OCI-LY3 (cell line): ENCODE measurements around the gene TUBA4A.
A peak's percentile ranks its signal among the peaks of the same experiment; 100 is the strongest.

Experiments
- H2AFZ ChIP-seq: fragments of 200-600, 300-600 bp; shearing (Covaris generic); 2 replicates; pipeline ENCODE4 v1.6.0; 2014; ENCODE audit warnings: antibody characterized with exemption, low read depth, low read length
- H3K27ac ChIP-seq: fragments of 200-600, 300-600 bp; sonication (generic); 2 replicates; pipeline ENCODE4 v1.5.1; 2014; ENCODE audit warnings: mild to moderate bottlenecking, low read length, moderate library complexity, mixed read lengths
- H3K27me3 ChIP-seq: fragments of 200-600, 300-600 bp; sonication (generic); 2 replicates; pipeline ENCODE4 v1.6.1; 2014; ENCODE audit warnings: low read depth, low read length, mixed read lengths
- H3K36me3 ChIP-seq: fragments of 200-600, 300-600 bp; sonication (generic); replicated peaks from 2 replicates; pipeline ENCODE3; 2014; ENCODE audit warnings: low read depth, low read length, mixed read lengths
- H3K4me1 ChIP-seq: fragments of 300-600, 200-600 bp; sonication (generic); 2 replicates; pipeline ENCODE4 v1.6.1; 2014; ENCODE audit warnings: low read length, mixed read lengths
- H3K4me2 ChIP-seq: fragments of 200-600, 300-600 bp; sonication (generic); 2 replicates; pipeline ENCODE4 v1.6.1; 2014; ENCODE audit warnings: low read length, mixed read lengths
- H3K4me3 ChIP-seq: fragments of 300-600, 200-600 bp; sonication (generic); 2 replicates; pipeline ENCODE4 v1.5.1; 2014; ENCODE audit warnings: antibody characterized with exemption, mild to moderate bottlenecking, low read length, moderate library complexity
- H3K79me2 ChIP-seq: fragments of 300-600, 200-600 bp; shearing (Covaris generic); 2 replicates; pipeline ENCODE4 v1.6.1; 2014; ENCODE audit warnings: mild to moderate bottlenecking, low read length, mixed read lengths
- H3K9ac ChIP-seq: fragments of 300-600, 200-600 bp; shearing (Covaris generic); 2 replicates; pipeline ENCODE4 v1.6.0; 2014; ENCODE audit warnings: mild to moderate bottlenecking, low read length, moderate library complexity
- H3K9me3 ChIP-seq: fragments of 200-600, 300-600 bp; shearing (Covaris generic); 2 replicates; pipeline ENCODE4 v1.6.1; 2014; ENCODE audit warnings: low read length, mixed read lengths; ENCODE audit not compliant: insufficient read depth
- H4K20me1 ChIP-seq: fragments of 200-600, 300-600 bp; sonication (generic); 2 replicates; pipeline ENCODE4 v1.6.1; 2016; ENCODE audit warnings: low read length, mixed read lengths; ENCODE audit not compliant: insufficient read depth
- EZH2phosphoT487 ChIP-seq: fragments of 200-600 bp; shearing (Covaris generic); IDR thresholded peaks from 2 replicates; pipeline ENCODE4 v1.6.1; 2018; ENCODE audit warnings: antibody characterized with exemption, mixed run types, low read depth
- TF ChIP-seq, protein P1 (sequence below): fragments of 200-600, 300-600 bp; sonication (generic); IDR thresholded peaks from 2 replicates; pipeline ENCODE4 v1.5.1; 2014; ENCODE audit warnings: antibody characterized with exemption, low read length, low read depth

TUBA4A gene

DNA sequence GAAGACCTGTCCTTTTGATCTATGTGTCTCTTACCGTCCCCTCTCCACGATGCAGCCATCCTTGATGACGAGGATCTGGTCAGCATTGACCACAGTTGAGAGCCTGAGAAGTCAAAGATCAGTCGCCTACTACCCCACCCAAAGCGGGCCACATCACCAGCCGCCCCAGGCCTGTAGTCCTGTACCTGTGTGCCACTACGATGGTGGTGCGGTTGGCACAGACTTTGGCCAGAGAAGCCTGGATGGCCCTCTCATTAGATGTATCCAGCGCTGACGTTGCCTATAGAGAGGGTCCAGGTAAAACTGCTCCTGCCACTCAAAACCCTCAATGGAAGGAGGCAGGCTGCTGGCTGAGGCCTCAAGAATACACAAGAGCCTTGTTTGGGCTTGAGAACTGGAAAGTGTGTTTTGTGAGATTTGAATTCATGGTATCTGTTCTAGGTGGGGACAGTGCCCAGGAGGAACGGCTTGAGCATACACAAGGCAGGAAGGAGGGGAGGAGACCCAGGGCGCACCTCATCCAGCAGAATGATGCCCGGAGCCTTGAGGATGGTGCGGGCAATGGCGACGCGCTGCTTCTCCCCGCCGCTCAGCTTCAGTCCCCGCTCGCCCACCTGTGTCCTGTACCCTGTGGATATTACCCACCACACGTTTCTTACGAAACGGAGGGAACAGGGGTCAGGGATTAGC, 43.4 kb downstream of the TUBA4A start:
- Histone ChIP-seq H3K4me3 (no peak overlapping the region), H3K9me3 (no peaks in the 10 kb centered on the region), H3K4me1 (peaks cover 7% of the 10 kb centered on the region), H3K27ac (no peak overlapping the region), H2AFZ (no peak overlapping the region), H3K27me3 (no peaks in the 10 kb centered on the region), H4K20me1 (no peaks in the 10 kb centered on the region), H3K79me2 (no peaks in the 10 kb centered on the region), H3K9ac (no peak overlapping the region), H3K36me3 (no peaks in the 10 kb centered on the region), H3K4me2 (no peak overlapping the region)
- no peak for TF ChIP-seq EZH2phosphoT487
- TF ChIP-seq, protein P1, sequence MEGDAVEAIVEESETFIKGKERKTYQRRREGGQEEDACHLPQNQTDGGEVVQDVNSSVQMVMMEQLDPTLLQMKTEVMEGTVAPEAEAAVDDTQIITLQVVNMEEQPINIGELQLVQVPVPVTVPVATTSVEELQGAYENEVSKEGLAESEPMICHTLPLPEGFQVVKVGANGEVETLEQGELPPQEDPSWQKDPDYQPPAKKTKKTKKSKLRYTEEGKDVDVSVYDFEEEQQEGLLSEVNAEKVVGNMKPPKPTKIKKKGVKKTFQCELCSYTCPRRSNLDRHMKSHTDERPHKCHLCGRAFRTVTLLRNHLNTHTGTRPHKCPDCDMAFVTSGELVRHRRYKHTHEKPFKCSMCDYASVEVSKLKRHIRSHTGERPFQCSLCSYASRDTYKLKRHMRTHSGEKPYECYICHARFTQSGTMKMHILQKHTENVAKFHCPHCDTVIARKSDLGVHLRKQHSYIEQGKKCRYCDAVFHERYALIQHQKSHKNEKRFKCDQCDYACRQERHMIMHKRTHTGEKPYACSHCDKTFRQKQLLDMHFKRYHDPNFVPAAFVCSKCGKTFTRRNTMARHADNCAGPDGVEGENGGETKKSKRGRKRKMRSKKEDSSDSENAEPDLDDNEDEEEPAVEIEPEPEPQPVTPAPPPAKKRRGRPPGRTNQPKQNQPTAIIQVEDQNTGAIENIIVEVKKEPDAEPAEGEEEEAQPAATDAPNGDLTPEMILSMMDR = no peak

DNA sequence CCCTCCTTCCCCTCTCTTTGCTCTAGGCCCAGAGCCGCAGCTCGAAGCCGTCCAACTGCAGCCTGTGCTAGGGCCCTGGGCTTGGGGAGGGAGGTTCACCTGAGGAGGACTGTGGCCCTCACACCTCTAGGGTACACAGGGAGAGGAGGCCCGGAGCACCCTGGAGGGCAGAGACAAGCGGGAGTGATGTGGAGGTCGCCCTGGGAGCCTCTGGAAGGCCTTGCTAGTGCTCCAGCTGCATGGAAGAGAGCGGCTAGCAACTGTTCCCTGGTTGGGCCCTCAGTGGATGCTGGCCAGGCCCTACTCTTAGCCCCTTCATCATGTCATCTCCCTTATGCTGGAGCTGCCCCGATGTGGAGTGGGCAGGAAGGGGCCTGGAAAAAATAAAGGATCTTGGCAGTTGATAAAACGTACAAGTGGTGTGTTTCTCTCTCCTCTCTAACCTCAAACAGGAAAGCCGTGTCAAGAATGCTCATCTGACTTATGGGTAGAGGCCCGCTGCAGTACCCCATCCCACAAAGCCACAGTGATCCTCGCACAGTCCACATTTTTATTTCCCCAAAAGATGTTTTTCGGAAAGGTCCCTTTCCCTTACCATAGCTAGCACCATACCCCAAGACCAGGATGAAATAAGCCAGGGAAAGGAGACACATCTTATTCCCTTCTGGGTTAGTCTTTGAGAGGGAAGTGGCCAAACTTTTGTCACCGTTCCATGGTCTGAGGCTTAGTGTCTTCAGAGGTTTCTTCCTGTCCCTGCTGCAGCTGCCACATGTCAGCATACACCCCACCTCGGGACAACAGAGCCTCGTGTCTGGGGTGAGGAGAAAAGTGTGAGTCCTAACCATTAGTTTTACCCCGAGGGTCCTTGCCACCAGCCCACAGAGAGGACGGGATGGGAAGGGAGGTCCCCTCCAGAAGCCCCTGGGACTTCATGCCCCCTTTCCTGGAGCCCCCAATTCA, 44.2 kb downstream of the TUBA4A start:
- TF ChIP-seq, protein P1 = no peak
- TF ChIP-seq EZH2phosphoT487 = no peak
- H3K4me1 ChIP-seq = peaks cover 7% of the 10 kb centered on the region
- no peaks in the 10 kb centered on the region for H3K9me3 ChIP-seq
- H3K4me3 ChIP-seq = no peak overlapping the region
- no peaks in the 10 kb centered on the region for H3K79me2 ChIP-seq
- H3K27me3 ChIP-seq = no peaks in the 10 kb centered on the region
- no peaks in the 10 kb centered on the region for H3K36me3 ChIP-seq
- no peak overlapping the region for H3K27ac ChIP-seq
- no peak overlapping the region for H2AFZ ChIP-seq
- no peak overlapping the region for H3K9ac ChIP-seq
- no peak overlapping the region for H3K4me2 ChIP-seq
- no peaks in the 10 kb centered on the region for H4K20me1 ChIP-seq

DNA sequence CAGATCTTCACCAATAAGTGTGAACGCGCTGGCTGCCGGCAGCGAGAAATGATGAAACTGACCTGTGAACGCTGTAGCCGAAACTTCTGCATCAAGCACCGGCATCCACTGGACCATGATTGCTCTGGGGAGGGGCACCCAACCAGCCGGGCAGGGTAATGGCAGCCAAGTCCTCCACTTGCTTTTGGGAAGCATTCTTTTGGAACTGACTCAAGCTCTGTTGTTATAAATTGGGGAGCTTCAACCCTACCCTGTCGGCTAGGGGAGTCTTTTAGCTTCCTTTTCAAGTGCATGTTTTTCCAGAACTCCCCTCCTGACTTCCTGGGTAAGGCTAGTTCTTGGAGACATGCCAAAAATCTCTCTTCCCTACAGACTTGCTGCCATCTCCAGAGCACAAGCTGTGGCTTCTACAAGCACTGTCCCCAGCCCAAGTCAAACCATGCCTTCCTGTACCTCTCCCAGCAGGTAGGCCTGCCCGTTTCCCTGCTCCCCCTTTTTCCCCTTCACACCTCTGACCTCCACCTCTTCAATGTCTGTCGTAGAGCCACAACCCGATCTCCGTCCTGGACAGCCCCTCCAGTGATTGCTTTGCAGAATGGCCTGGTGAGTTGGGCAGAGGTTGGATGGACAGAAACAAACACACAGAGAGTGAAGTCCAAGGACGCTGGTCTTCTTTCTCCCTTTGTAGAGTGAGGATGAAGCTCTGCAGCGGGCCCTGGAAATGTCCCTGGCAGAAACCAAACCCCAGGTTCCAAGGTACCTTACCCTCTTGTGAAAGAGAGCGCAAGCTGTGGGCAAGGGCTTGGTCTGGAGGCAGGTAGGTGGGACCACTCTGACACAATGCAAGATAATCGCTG, 45.6 kb downstream of the TUBA4A start:
- H3K27me3 ChIP-seq = no peaks in the 10 kb centered on the region
- H3K4me2 ChIP-seq = peak overlapping the region; percentile 95
- H3K4me3 ChIP-seq = peak overlapping the region; percentile 91; the same call in 1 of the 2 replicates

More for the DNA sequence above, 45.6 kb downstream of the TUBA4A start:
- Histone ChIP-seq H3K9me3 (no peaks in the 10 kb centered on the region), H4K20me1 (no peaks in the 10 kb centered on the region), H3K27ac (no peak overlapping the region), H3K4me1 (peaks cover 7% of the 10 kb centered on the region), H3K79me2 (no peaks in the 10 kb centered on the region), H3K9ac (no peak overlapping the region), H2AFZ (no peak overlapping the region), H3K36me3 (no peaks in the 10 kb centered on the region)
- TF ChIP-seq, protein P1 = no peak
- TF ChIP-seq EZH2phosphoT487 = no peak
